HepG2 (cell line): ENCODE results near the gene PLBD2. TPM values are rescaled to one million over a fixed set of nuclear protein-coding genes. Genes with fewer than 3 reads are reported as not detected.

Experiments
- CAMTA2 ChIP-seq: sonication (generic); formaldehyde crosslinking; IDR thresholded peaks from 2 replicates; pipeline ENCODE4 v1.4.0; 2020; ENCODE audit warnings: mild to moderate bottlenecking, missing genetic modification reagents, borderline replicate concordance
- GPN1 ChIP-seq: sonication (generic); formaldehyde crosslinking; IDR thresholded peaks from 2 replicates; pipeline ENCODE4 v1.5.1; 2020; ENCODE audit warnings: missing genetic modification reagents, borderline replicate concordance
- MAZ ChIP-seq, 2 experiments: sonication (generic) in 1 of 2; formaldehyde crosslinking in 1 of 2; IDR thresholded peaks; 2 replicates each; pipeline versions ENCODE4 v1.5.0 to v1.6.1; 2012 to 2020; ENCODE audit warnings: low read depth in 2 of 2, mild to moderate bottlenecking in 2 of 2, borderline replicate concordance in 1 of 2, improper control_type of control experiment in 1 of 2, low read length in 1 of 2, missing genetic modification reagents in 1 of 2, moderate library complexity in 1 of 2
- MEF2D ChIP-seq: sonication (generic); formaldehyde crosslinking; IDR thresholded peaks from 2 replicates; pipeline ENCODE4 v1.5.1; 2020; ENCODE audit warnings: mild to moderate bottlenecking, missing genetic modification reagents
- MYC ChIP-seq: sonication (generic); formaldehyde crosslinking; IDR thresholded peaks from 2 replicates; pipeline ENCODE4 v1.9.0; 2021; ENCODE audit warnings: missing genetic modification reagents, borderline replicate concordance
- NCOA2 ChIP-seq: sonication (generic); formaldehyde crosslinking; IDR thresholded peaks from 2 replicates; pipeline ENCODE4 v1.8.0; 2022; ENCODE audit warnings: inconsistent platforms
- NONO ChIP-seq, 2 experiments: fragments of 450-650 bp in 1 of 2; sonication (generic) in 1 of 2; formaldehyde crosslinking in 1 of 2; IDR thresholded peaks in 1 of 2; conservative IDR thresholded peaks in 1 of 2; 2 replicates each; pipeline versions ENCODE4 v1.6.1 to v1.8.0; 2017 to 2022; ENCODE audit warnings: mild to moderate bottlenecking in 1 of 2, missing genetic modification reagents in 1 of 2, moderate library complexity in 1 of 2
- SRY ChIP-seq: sonication (generic); formaldehyde crosslinking; IDR thresholded peaks from 2 replicates; pipeline ENCODE4 v1.8.0; 2022; ENCODE audit warnings: mild to moderate bottlenecking, missing genetic modification reagents
- TCF7L2 ChIP-seq: IDR thresholded peaks from 2 replicates; pipeline ENCODE4 v1.6.1; 2011; ENCODE audit warnings: mild to moderate bottlenecking, low read depth, low read length, moderate library complexity
- THYN1 ChIP-seq: sonication (generic); formaldehyde crosslinking; IDR thresholded peaks from 2 replicates; pipeline ENCODE4 v1.8.1; 2023; ENCODE audit warnings: low read depth, mild to moderate bottlenecking, moderate library complexity, missing genetic modification reagents, borderline replicate concordance
- YEATS4 ChIP-seq: sonication (generic); formaldehyde crosslinking; IDR thresholded peaks from 2 replicates; pipeline ENCODE4 v1.4.0; 2020; ENCODE audit warnings: missing genetic modification reagents, borderline replicate concordance
- ZNF17 ChIP-seq: sonication (generic); formaldehyde crosslinking; IDR thresholded peaks from 2 replicates; pipeline ENCODE4 v1.5.0; 2020; ENCODE audit warnings: mild to moderate bottlenecking, missing genetic modification reagents
- ZNF207 ChIP-seq: fragments of 450-650 bp; IDR thresholded peaks from 2 replicates; pipeline ENCODE4 v1.6.1; 2016; ENCODE audit warnings: antibody characterized with exemption, borderline replicate concordance
- ZNF430 ChIP-seq: sonication (generic); formaldehyde crosslinking; IDR thresholded peaks from 2 replicates; pipeline ENCODE4 v1.9.0; 2021; ENCODE audit warnings: mild to moderate bottlenecking, missing genetic modification reagents
- ZNF460 ChIP-seq: sonication (generic); formaldehyde crosslinking; IDR thresholded peaks from 2 replicates; pipeline ENCODE4 v1.5.1; 2020; ENCODE audit warnings: missing genetic modification reagents, mild to moderate bottlenecking, borderline replicate concordance
- ZNF546 ChIP-seq: sonication (generic); formaldehyde crosslinking; conservative IDR thresholded peaks from 2 replicates; pipeline ENCODE4 v1.8.1; 2023; ENCODE audit warnings: mild to moderate bottlenecking, missing genetic modification reagents
- ZNF777 ChIP-seq: sonication (generic); formaldehyde crosslinking; IDR thresholded peaks from 2 replicates; pipeline ENCODE4 v1.4.0; 2020; ENCODE audit warnings: missing genetic modification reagents
- ZSCAN12 ChIP-seq: sonication (generic); formaldehyde crosslinking; IDR thresholded peaks from 2 replicates; pipeline ENCODE4 v1.9.0; 2021; ENCODE audit warnings: mild to moderate bottlenecking, missing genetic modification reagents
- polyA plus RNA-seq, 8 experiments: library from polyadenylated mRNA; depleted of rRNA in 3 of 8; stranded (reverse) in 7 of 8; unstranded in 1 of 8; fragments of >200 nt; fragmentation: Illumina TruSeq in 4 of 8; extraction: Trizol in 4 of 8; gene quantifications; 2 replicates each; pipeline versions ENCODE4 v1.2.1 to v1.2.3, GENCODE V29; 2011 to 2016; ENCODE audit warnings: low read depth in 4 of 8, missing spikeins in 1 of 8, mixed read lengths in 1 of 8; ENCODE audit not compliant: insufficient read depth in 1 of 8
- total RNA-seq, 5 experiments: library from RNA; depleted of rRNA; stranded (reverse); fragments of >200 nt; fragmentation: Illumina TruSeq; extraction: Trizol; gene quantifications; 2 replicates each; pipeline ENCODE4 v1.2.3, GENCODE V29; 2016; ENCODE audit warnings: low read depth in 1 of 5
- TF ChIP-seq, protein P1 (sequence below): IDR thresholded peaks from 2 replicates; pipeline ENCODE4 v1.6.1; 2012; ENCODE audit warnings: low read depth, low read length, improper control_type of control experiment
- TF ChIP-seq, protein P2 (sequence below): sonication (generic); formaldehyde crosslinking; IDR thresholded peaks from 2 replicates; pipeline ENCODE4 v1.8.1; 2022; ENCODE audit warnings: mild to moderate bottlenecking, missing genetic modification reagents
- TF ChIP-seq, protein P3 (sequence below): sonication (generic); formaldehyde crosslinking; IDR thresholded peaks from 2 replicates; pipeline ENCODE4 v1.5.1; 2020; ENCODE audit warnings: mild to moderate bottlenecking, missing genetic modification reagents, moderate library complexity
- TF ChIP-seq, protein P4 (sequence below): sonication (generic); formaldehyde crosslinking; IDR thresholded peaks from 2 replicates; pipeline ENCODE4 v1.4.0; 2020; ENCODE audit warnings: missing genetic modification reagents
- TF ChIP-seq, protein P5 (sequence below): sonication (generic); formaldehyde crosslinking; IDR thresholded peaks from 2 replicates; pipeline ENCODE4 v1.8.1; 2023; ENCODE audit warnings: mild to moderate bottlenecking, missing genetic modification reagents

The PLBD2 gene
- total and polyA plus RNA-seq, 2 of the 13 experiments (the other 11 are each of a cell fraction or from before 2014, with no cell fraction given), result 6.7 to 8.5 TPM

DNA sequence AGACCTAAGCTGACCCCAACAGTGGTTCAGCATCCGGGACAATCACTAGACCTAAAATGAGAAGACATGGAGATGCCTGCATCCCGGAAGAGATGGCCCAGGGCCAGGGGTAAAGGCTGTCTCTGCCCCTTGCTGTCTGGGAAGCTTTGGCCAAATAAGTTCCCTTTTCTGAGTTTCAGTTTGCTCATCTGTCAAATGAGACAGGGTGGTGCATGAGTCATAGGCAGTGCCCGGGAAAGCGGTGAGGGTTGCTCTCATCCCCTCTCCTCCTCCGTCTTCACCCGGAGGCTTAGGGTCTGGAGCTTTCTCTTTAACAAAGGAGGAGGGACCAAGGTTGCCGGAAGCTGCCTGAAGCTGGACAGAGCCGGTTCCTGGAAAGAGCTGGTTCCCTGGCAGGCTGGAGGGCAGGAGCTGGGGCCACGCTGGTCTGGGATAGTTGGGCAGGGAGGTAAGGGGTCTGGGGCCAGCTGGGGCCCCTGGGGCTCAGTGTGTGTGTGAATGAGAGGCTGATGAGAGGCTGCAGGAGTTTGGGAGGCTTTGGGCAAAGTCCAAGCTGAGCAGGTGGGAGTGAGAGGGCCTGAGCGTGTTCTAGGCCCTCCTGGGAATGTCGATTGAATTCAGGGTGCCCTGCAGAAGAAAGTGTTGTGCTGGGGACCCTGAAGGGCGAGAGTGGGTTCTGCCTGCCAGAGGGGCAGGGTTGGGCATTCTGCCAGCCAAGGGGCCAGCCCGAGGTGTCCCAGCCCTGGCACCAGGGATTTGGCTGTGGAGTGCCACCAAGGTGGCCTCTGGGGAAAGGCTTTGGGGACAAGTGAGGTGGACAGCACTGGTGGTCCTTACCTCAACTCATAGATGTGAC lies 63.9 kb downstream of the PLBD2 start, which contains the start of gene SDSL (continued):
- TF ChIP-seq ZNF207 (no peak), ZNF430 (no peak), GPN1 (CRISPR knock-in tag) (no peak), ZNF777 (no peak), MAZ (IDR thresholded peaks at IDR 0.05; ENCODE audit: borderline replicate concordance, low read depth, low read length) (no peak), MAZ (CRISPR knock-in tag; IDR thresholded peaks at IDR 0.05; ENCODE audit: low read depth) (no peak), MEF2D (CRISPR knock-in tag) (no peak), THYN1 (no peak), YEATS4 (CRISPR knock-in tag) (peak; percentile 29; the same call in 1 of the 2 replicates), MYC (CRISPR knock-in tag) (peak; percentile 45; the same call in 1 of the 2 replicates), SRY (no peak), ZNF17 (CRISPR knock-in tag) (no peak), NCOA2 (no peak), ZSCAN12 (CRISPR knock-in tag) (no peak), ZNF546 (CRISPR knock-in tag) (no peak), TCF7L2 (no peak), NONO (IDR thresholded peaks at IDR 0.05) (no peak), NONO (CRISPR knock-in tag; conservative IDR thresholded peaks at IDR 0.05) (0 out of 2 replicates have a peak, but pooled peaks have one; percentile 28), CAMTA2 (CRISPR knock-in tag) (no peak), ZNF460 (no peak)
- TF ChIP-seq, protein P1, sequence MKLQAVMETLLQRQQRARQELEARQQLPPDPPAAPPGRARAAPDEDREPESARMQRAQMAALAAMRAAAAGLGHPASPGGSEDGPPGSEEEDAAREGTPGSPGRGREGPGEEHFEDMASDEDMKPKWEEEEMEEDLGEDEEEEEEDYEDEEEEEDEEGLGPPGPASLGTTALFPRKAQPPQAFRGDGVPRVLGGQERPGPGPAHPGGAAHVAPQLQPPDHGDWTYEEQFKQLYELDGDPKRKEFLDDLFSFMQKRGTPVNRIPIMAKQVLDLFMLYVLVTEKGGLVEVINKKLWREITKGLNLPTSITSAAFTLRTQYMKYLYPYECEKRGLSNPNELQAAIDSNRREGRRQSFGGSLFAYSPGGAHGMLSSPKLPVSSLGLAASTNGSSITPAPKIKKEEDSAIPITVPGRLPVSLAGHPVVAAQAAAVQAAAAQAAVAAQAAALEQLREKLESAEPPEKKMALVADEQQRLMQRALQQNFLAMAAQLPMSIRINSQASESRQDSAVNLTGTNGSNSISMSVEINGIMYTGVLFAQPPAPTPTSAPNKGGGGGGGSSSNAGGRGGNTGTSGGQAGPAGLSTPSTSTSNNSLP, result no peak
- TF ChIP-seq, protein P2, sequence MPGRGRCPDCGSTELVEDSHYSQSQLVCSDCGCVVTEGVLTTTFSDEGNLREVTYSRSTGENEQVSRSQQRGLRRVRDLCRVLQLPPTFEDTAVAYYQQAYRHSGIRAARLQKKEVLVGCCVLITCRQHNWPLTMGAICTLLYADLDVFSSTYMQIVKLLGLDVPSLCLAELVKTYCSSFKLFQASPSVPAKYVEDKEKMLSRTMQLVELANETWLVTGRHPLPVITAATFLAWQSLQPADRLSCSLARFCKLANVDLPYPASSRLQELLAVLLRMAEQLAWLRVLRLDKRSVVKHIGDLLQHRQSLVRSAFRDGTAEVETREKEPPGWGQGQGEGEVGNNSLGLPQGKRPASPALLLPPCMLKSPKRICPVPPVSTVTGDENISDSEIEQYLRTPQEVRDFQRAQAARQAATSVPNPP (CRISPR knock-in tag), result no peak
- TF ChIP-seq, protein P3, sequence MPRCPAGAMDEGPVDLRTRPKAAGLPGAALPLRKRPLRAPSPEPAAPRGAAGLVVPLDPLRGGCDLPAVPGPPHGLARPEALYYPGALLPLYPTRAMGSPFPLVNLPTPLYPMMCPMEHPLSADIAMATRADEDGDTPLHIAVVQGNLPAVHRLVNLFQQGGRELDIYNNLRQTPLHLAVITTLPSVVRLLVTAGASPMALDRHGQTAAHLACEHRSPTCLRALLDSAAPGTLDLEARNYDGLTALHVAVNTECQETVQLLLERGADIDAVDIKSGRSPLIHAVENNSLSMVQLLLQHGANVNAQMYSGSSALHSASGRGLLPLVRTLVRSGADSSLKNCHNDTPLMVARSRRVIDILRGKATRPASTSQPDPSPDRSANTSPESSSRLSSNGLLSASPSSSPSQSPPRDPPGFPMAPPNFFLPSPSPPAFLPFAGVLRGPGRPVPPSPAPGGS (CRISPR knock-in tag), result no peak
- TF ChIP-seq, protein P4, sequence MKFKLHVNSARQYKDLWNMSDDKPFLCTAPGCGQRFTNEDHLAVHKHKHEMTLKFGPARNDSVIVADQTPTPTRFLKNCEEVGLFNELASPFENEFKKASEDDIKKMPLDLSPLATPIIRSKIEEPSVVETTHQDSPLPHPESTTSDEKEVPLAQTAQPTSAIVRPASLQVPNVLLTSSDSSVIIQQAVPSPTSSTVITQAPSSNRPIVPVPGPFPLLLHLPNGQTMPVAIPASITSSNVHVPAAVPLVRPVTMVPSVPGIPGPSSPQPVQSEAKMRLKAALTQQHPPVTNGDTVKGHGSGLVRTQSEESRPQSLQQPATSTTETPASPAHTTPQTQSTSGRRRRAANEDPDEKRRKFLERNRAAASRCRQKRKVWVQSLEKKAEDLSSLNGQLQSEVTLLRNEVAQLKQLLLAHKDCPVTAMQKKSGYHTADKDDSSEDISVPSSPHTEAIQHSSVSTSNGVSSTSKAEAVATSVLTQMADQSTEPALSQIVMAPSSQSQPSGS (CRISPR knock-in tag), result no peak
- TF ChIP-seq, protein P5, sequence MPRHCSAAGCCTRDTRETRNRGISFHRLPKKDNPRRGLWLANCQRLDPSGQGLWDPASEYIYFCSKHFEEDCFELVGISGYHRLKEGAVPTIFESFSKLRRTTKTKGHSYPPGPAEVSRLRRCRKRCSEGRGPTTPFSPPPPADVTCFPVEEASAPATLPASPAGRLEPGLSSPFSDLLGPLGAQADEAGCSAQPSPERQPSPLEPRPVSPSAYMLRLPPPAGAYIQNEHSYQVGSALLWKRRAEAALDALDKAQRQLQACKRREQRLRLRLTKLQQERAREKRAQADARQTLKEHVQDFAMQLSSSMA (CRISPR knock-in tag), result no peak
